Ovary (tissue), 3 donors: ENCODE data around the gene TMEM272.

Source experiments
- POLR2A ChIP-seq: fragments of 450-650 bp; IDR thresholded peaks from one replicate; pipeline ENCODE4 v1.6.1; 2017; ENCODE audit warnings: antibody characterized with exemption, mild to moderate bottlenecking, moderate library complexity
- TF ChIP-seq, protein P1 (sequence below), 3 donors: fragments of 450-650 bp in 2 of 3; fragments of 200-600 bp in 1 of 3; IDR thresholded peaks; one replicate each; pipeline versions ENCODE4 v1.5.1 to v1.8.0; 2016 to 2022; ENCODE audit warnings: antibody characterized with exemption in 3 of 3, mild to moderate bottlenecking in 1 of 3
- donor health status: DM: no; HTN: no; CAD: no.

GRCh38 chr13:51769455-51770127 lies 75.4 kb downstream of the TMEM272 start:
- TF ChIP-seq, protein P1, sequence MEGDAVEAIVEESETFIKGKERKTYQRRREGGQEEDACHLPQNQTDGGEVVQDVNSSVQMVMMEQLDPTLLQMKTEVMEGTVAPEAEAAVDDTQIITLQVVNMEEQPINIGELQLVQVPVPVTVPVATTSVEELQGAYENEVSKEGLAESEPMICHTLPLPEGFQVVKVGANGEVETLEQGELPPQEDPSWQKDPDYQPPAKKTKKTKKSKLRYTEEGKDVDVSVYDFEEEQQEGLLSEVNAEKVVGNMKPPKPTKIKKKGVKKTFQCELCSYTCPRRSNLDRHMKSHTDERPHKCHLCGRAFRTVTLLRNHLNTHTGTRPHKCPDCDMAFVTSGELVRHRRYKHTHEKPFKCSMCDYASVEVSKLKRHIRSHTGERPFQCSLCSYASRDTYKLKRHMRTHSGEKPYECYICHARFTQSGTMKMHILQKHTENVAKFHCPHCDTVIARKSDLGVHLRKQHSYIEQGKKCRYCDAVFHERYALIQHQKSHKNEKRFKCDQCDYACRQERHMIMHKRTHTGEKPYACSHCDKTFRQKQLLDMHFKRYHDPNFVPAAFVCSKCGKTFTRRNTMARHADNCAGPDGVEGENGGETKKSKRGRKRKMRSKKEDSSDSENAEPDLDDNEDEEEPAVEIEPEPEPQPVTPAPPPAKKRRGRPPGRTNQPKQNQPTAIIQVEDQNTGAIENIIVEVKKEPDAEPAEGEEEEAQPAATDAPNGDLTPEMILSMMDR (IDR thresholded peaks at IDR 0.05) = no peak
- no peak for TF ChIP-seq POLR2A
